ENCODE measurements around the gene ZNF724. TPM values are rescaled to one million over a fixed set of nuclear protein-coding genes. Genes with fewer than 3 reads are reported as not detected.

ZNF724 gene
- total RNA-seq, 2 donors from 2014 or later, result 0.73 to 6.2 TPM

DNA sequence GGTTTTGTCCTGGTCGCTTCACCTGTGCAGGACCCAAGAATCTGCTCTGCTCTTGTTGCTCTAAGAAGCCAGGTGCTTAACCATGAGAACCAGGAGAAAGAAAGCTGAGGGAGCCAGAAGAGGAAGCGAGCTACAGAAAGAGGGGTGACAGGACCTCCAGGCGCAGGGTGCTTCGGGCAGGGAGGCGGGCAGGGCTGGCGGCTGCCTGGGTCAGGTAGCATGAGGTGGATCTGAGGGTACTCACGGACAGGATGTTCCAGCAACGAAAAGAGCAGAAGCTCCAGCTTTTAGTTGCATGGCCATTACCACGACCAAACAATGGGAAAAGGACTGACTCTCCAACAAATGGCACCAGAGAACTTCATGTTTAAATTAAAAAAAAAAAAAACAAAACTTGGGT, 59.9 kb downstream of the ZNF724 start:
- Histone ChIP-seq H3K27ac (no peak overlapping the region), H3K27me3 (replicated peaks; ENCODE audit: insufficient read depth) (no peaks in the 10 kb centered on the region), H3K4me1 (replicated peaks) (no peaks in the 10 kb centered on the region), H3K9me3 (no peaks in the 10 kb centered on the region), H3K36me3 (no peaks in the 10 kb centered on the region), H3K4me3 (no peak overlapping the region)
- intact Hi-C loops (cut with DNase I), result no loop called here
- WGBS, result 92% methylated on average over 9 of the region's 9 CpGs
- DNase-seq (ENCODE audit: low spot score), result no peak
- TF ChIP-seq POLR2AphosphoS5 (IDR thresholded peaks at IDR 0.05), result no peak
- no peak for TF ChIP-seq POLR2A (IDR thresholded peaks at IDR 0.05)
- TF ChIP-seq, protein P1, sequence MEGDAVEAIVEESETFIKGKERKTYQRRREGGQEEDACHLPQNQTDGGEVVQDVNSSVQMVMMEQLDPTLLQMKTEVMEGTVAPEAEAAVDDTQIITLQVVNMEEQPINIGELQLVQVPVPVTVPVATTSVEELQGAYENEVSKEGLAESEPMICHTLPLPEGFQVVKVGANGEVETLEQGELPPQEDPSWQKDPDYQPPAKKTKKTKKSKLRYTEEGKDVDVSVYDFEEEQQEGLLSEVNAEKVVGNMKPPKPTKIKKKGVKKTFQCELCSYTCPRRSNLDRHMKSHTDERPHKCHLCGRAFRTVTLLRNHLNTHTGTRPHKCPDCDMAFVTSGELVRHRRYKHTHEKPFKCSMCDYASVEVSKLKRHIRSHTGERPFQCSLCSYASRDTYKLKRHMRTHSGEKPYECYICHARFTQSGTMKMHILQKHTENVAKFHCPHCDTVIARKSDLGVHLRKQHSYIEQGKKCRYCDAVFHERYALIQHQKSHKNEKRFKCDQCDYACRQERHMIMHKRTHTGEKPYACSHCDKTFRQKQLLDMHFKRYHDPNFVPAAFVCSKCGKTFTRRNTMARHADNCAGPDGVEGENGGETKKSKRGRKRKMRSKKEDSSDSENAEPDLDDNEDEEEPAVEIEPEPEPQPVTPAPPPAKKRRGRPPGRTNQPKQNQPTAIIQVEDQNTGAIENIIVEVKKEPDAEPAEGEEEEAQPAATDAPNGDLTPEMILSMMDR (IDR thresholded peaks at IDR 0.05), result no peak

DNA sequence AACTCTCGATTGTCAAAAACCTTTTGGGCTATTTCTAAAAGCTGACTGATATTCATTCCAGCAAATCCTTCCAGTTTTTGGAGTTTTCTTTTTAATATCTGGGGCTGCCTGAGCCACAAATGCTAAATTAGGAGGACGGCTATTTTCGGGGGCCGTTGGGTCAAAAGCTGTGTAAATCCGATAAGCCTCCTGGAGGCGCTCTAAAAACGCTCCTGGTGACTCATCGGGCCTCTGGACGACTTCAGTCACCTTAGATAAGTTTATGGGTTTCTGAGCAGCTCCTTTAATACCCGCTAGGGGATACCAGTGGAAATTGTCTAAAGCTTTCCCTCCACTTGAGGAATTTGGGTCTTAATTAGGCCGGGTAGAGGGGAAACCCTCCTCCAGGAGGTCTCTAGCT, 66.9 kb downstream of the ZNF724 start:
- no peak for TF ChIP-seq POLR2A (IDR thresholded peaks at IDR 0.05)
- TF ChIP-seq, protein P1 (IDR thresholded peaks at IDR 0.05), result no peak
- no peak for TF ChIP-seq POLR2AphosphoS5 (IDR thresholded peaks at IDR 0.05)
- intact Hi-C loops (cut with DNase I), result no loop called here
- Histone ChIP-seq H3K36me3 (no peaks in the 10 kb centered on the region), H3K9me3 (no peaks in the 10 kb centered on the region), H3K27me3 (replicated peaks; ENCODE audit: insufficient read depth) (no peaks in the 10 kb centered on the region), H3K27ac (no peak overlapping the region), H3K4me1 (replicated peaks) (no peaks in the 10 kb centered on the region), H3K4me3 (no peak overlapping the region)
- DNase-seq (ENCODE audit: low spot score), result no peak
- WGBS, result 77% methylated on average over 11 of the region's 11 CpGs

Small RNA genes within 50 kb of the gene (small RNA-seq; reads per million reads assigned to genes)
- 0 reads per million in 2 donors for gene VN1R91P

Other genes with a start within 250 kb of the ZNF724 start
- 10 to 100 TPM in 1 of 2 donors, 1 to 10 TPM in 1; 1.4 to 10.3 TPM for gene ZNF728, start 247.2 kb downstream of the ZNF724 start, total RNA-seq
- gene ZNF730, start 133.4 kb downstream of the ZNF724 start, total RNA-seq, result 1 to 10 TPM in 1 of 2 donors, under 1 TPM in 1; 0.55 to 2.6 TPM
- gene ZNF91, start 145.1 kb upstream of the ZNF724 start, total RNA-seq, result 10 to 100 TPM; 70.4 to 97.8 TPM

Measured in prostate gland (tissue), 2 donors.